ENCODE measurements around the gene RXYLT1.
"Not testable (repeated sequence)": the region's sequence is repeated elsewhere in the genome, so short reads cannot be mapped to it uniquely, and the experiment has no call there.

- not testable (repeated sequence) for TF ChIP-seq HMGXB4 (CRISPR knock-in tag; IDR thresholded peaks at IDR 0.05); CTCF (IDR thresholded peaks at IDR 0.05); ZNF263 (CRISPR knock-in tag; IDR thresholded peaks at IDR 0.05; ENCODE audit: low read depth); ZNF416 (CRISPR knock-in tag; IDR thresholded peaks at IDR 0.05); NFE2L1 (CRISPR knock-in tag; IDR thresholded peaks at IDR 0.05); USF2 (CRISPR knock-in tag; IDR thresholded peaks at IDR 0.05)
- TF ChIP-seq, protein P1, sequence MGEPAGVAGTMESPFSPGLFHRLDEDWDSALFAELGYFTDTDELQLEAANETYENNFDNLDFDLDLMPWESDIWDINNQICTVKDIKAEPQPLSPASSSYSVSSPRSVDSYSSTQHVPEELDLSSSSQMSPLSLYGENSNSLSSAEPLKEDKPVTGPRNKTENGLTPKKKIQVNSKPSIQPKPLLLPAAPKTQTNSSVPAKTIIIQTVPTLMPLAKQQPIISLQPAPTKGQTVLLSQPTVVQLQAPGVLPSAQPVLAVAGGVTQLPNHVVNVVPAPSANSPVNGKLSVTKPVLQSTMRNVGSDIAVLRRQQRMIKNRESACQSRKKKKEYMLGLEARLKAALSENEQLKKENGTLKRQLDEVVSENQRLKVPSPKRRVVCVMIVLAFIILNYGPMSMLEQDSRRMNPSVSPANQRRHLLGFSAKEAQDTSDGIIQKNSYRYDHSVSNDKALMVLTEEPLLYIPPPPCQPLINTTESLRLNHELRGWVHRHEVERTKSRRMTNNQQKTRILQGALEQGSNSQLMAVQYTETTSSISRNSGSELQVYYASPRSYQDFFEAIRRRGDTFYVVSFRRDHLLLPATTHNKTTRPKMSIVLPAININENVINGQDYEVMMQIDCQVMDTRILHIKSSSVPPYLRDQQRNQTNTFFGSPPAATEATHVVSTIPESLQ (CRISPR knock-in tag; IDR thresholded peaks at IDR 0.05), result not testable (repeated sequence)
These were observed 33.2 kb upstream of the RXYLT1 start for GRCh38 chr12:63746470-63746869.
